Epithelial cell of esophagus (primary cell): ENCODE measurements around the gene AKAP7.
A peak's percentile ranks its signal among the peaks of the same experiment; 100 is the strongest.

Experiments used
- DNase-seq: peaks from one replicate; pipeline ENCODE4 v3.0.0; 2010; ENCODE audit warnings: low read depth
- H3K4me3 ChIP-seq: 2 replicates; pipeline ENCODE4 v1.5.1; 2011; ENCODE audit warnings: mild to moderate bottlenecking, low read length, control low read depth
- TF ChIP-seq, protein P1 (sequence below): IDR thresholded peaks from 2 replicates; pipeline ENCODE4 v1.5.1; 2011; ENCODE audit warnings: low read depth, mild to moderate bottlenecking, low read length, control low read depth, inconsistent platforms; ENCODE audit not compliant: insufficient read depth; ENCODE audit errors: missing control alignments

AKAP7 gene

GRCh38 chr6:131244942-131245341, 109.7 kb downstream of the AKAP7 start:
- no peak overlapping the region for H3K4me3 ChIP-seq
- DNase-seq = no peak
- TF ChIP-seq, protein P1, sequence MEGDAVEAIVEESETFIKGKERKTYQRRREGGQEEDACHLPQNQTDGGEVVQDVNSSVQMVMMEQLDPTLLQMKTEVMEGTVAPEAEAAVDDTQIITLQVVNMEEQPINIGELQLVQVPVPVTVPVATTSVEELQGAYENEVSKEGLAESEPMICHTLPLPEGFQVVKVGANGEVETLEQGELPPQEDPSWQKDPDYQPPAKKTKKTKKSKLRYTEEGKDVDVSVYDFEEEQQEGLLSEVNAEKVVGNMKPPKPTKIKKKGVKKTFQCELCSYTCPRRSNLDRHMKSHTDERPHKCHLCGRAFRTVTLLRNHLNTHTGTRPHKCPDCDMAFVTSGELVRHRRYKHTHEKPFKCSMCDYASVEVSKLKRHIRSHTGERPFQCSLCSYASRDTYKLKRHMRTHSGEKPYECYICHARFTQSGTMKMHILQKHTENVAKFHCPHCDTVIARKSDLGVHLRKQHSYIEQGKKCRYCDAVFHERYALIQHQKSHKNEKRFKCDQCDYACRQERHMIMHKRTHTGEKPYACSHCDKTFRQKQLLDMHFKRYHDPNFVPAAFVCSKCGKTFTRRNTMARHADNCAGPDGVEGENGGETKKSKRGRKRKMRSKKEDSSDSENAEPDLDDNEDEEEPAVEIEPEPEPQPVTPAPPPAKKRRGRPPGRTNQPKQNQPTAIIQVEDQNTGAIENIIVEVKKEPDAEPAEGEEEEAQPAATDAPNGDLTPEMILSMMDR = no peak

- H3K4me3 ChIP-seq = no peak overlapping the region
- DNase-seq = peak; percentile 50
These were observed 114.9 kb downstream of the AKAP7 start for GRCh38 chr6:131250122-131250521.

GRCh38 chr6:131250936-131251335, 115.7 kb downstream of the AKAP7 start:
- DNase-seq = no peak
- TF ChIP-seq, protein P1 = no peak
- H3K4me3 ChIP-seq = no peak overlapping the region

More at GRCh38 chr6:131250122-131250521, 114.9 kb downstream of the AKAP7 start:
- TF ChIP-seq, protein P1 = no peak

DNA sequence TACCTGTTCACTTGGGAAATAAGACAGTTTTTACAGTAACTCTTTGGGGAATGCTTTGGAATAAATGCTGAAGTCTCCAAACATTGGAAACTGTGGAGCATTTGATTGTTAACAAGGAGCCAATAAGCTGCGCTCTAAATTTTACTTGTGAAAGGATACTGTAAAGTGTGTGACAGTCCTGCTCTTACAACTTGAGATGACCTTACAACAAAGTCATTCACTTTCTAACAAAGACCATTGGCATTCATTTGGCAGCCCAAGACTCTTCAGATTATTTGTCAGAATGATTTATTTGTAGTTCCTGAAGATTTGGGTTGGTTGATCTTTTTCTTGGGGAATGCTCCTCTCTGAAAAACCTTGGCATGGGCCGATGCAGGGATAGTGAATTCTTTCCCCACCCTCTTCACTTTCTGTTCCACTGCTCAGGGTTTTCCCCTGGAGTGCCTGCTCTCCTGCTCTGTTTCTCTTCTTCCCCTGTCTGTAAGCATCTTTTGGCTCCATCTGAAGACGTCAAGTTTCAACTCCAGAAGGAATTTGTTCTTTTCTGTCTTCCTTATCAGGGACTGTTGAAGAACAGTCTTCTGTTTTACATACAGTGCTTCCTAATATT, 116.4 kb downstream of the AKAP7 start:
- TF ChIP-seq, protein P1 = no peak
- no peak overlapping the region for H3K4me3 ChIP-seq
- DNase-seq = no peak

DNA sequence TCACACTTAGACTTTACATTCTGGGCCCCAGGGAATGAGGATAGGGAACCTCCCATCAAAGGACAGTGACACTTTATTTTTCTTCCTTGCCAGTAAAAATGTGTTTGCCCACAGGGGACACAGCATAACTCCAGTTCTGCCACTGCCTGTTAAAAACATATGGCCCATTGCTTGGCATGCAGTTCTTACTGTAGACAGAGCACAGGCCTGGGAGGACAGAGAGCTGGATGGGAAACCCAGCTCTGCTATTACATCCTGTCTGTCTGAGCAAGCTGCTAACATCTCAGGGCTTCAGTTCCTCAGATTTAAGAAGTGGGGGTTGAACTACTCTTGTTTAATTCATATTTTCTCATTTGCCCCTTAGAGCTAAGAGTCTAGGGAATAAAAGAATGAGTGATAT, 120.2 kb downstream of the AKAP7 start:
- no peak overlapping the region for H3K4me3 ChIP-seq
- TF ChIP-seq, protein P1 = no peak
- no peak for DNase-seq

DNA sequence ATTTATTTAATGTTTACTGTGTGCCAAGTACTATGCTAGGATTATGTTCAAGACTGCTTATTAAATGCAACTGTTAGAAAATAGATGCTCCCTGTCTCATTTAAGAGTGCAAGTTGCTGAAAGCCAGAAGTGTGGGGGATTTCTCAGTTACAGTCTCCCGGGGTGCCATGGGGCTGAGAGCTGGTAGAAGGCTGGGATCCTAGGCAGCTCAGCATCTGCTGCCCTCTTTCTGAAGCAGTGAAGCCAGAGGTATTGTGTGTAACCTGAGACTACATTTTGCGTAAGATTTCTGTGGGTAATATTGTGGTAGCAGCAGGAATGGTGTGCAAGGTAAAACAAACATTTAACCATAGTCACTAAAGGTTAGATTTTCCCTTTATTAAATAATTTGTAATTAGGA, 120.6 kb downstream of the AKAP7 start:
- TF ChIP-seq, protein P1 = no peak
- DNase-seq = no peak
- no peak overlapping the region for H3K4me3 ChIP-seq

DNA sequence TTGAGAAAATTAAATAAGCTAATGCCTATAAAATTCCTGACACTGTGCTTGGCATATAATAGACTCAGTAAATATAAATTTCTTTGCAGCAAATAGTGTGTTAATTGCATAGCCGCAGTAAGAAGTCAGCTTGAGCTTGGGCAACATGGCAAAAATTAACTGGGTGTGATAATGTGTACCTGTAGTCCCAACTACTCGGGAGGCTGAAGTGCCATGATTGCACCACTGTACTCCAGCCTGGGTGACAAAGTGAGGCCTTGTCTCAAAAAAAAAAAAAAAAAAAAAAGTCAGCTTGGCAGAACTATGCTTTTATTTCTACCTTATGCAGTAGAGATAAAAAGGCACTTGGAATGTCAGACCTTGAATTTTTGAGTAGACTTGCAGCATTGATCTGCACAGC, 121.8 kb downstream of the AKAP7 start:
- TF ChIP-seq, protein P1 = no peak
- H3K4me3 ChIP-seq = no peak overlapping the region
- DNase-seq = no peak
